NOMO-1 (cell line): ENCODE data around the gene LRRC72.
A peak's percentile ranks its signal among the peaks of the same experiment; 100 is the strongest.
"Not testable (repeated sequence)": the region's sequence is repeated elsewhere in the genome, so short reads cannot be mapped to it uniquely, and the experiment has no call there.

Experiments used
- DNase-seq, 2 experiments: peaks; one replicate each; lab custom pipeline; 2025; ENCODE audit not compliant: unreplicated experiment in 2 of 2; lab: John Stamatoyannopoulos, UW

Gene LRRC72

DNA sequence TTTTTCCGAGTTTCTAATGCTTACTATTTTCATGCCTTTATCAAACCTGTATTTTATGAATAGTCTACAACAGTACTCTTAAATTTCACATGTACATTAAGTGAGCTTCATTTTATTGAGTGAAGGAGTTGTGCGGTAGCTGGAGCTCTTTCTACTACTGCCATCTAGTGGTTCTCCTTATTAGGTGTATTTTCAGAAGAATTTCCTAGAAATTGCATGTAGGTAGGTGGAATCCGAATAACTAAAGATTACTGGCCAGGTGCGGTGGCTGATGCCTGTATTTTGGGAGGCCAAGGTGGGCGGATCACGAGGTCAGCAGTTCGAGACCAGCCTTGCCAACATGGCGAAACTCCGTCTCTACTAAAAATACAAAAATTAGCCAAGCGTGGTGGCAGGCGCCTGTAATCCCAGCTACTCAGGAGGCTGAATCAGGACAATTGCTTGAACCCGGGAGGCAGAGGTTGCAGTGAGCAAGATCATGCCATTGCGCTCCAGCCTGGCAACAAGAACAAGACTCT, 38.3 kb downstream of the LRRC72 start:
- peak; percentile 38 to 52 for DNase-seq

DNA sequence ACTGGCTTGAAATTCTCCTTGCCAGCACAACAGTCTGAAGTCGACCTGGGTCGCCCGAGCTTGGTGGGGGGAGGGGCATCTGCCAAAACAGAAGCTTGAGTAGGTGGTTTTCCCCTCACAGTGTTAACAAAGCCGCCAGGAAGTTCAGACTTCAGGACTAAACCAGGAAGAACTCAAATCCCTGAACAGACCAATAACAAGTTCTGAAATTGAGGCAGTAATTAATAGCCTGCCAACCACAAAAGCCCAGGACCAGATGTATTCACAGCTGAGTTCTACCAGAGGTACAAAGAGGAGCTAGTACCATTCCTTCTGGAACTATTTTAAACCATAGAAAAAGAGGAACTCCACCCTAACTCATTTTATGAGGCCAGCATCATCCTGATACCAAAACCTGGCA, 45.3 kb downstream of the LRRC72 start:
- DNase-seq: no peak

DNA sequence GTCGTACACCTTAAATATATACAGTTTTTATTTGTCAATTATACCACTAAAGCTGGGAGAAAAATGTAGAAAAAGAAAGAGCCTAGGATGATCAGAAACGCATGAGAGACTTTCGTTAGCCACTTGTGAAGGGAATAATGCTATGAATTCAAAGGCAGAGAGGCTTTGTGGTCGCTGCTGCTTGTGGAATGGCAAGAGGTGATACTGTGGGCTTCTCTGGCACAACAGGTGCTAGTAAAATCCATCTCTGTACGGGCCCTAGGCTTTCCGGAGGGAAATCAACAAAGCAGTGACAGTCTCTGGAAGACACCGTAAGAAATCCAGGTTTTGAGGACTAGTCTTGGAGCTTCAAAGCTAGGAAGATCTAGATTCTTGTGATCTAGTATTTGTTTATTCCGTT, 52.6 kb downstream of the LRRC72 start:
- no peak for DNase-seq

DNA sequence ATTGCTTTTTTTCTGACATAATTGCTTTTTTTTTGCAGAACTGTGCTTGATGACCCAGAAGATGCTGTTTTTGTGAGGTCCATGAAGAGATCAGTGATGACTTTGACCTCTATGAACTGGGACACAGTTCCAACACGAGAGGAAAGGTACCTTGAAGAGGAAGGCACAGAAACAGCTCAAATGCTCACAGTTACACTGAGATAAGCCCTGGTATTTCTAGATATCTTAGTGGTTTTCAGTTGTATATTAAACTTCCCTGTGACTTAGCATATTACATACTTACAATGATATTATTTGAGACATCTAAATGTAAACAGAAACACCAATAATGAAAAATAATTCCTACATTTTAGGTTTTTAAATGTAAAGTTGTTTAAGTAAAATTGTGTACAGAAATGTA, 54.7 kb downstream of the LRRC72 start:
- no peak for DNase-seq

DNA sequence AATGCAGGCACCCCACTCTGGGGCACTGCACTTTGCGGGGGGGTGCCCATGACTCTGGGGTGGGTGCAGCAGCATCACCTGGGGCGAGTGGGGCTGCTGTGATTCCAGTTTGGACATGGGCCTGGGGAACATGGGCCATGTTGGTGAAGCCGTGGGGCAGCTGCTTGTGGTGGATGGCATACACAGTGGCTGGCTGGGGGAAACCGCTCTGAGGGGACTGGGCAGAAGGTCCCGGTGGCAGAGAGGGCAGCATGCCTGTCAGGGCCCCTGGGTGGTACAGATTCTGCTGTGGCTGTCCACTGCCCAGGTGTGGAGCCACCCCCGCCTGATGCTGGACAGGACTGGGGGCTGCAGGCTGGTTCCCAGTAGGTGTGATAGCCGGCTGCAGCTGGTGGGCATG, 57.2 kb downstream of the LRRC72 start:
- no peak for DNase-seq

- no peak for DNase-seq
Measured at GRCh38 chr7:16585540-16585939, 58.9 kb downstream of the LRRC72 start.

DNA sequence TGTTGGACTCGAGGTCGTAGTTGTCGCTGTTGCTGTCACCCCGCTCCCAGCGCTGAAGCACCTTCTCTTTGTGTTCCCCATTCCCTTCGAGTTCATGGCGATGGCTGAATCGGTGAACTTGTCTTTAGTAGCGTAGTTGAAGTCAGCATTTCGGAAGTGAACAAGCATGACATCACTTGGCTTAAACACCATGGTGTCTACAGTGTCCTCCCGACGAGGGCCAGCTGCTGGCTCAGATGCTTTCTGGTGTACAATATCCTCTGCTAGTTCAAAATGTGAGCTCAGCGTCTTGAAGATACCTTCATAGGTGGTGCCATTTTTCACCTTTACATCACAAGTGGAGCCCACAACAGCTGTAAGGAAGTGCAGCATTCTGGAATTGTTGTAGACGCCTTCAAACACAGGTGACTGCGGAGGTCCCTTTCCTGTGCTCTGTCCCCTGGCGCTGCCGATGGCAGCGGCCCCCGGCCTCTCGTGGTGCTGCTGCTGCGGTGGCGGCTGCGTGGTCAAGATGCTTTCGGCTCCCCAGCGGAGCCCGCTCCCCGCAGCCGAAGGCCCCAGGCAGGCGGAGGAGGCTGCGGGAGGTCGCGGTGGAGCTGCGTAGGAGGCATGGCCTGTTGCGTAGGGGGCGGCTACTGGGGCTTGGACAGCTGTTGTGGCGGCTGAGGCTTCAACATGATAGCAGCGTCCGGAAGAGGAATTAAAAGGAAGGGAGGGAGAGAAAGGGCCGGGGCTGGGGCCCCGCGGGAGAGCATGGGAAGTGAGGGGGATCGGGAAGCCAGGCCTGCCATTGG, 59.7 kb downstream of the LRRC72 start:
- no peak for DNase-seq

- DNase-seq: no peak
Measured at GRCh38 chr7:16587129-16587528, 60.5 kb downstream of the LRRC72 start.

DNA sequence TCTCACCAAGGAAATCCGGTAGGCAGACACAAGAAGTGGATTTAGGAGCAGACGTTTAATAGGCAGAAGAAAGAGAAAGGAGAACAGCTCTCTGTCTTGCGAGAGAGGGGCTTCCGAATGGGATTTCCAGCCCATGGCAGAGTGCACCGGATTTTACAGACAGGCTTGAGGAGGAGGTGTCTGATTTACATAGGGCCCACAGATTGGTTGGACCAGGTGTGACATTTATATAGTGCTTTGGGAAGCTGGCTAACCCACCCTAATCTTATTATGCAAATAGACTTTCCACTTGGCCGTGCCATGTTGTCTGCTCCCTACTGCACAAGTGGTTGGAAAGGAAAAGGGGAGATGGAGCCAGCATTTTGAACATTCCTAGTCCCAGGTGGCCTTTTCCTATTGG, 61.2 kb downstream of the LRRC72 start:
- DNase-seq: no peak

DNA sequence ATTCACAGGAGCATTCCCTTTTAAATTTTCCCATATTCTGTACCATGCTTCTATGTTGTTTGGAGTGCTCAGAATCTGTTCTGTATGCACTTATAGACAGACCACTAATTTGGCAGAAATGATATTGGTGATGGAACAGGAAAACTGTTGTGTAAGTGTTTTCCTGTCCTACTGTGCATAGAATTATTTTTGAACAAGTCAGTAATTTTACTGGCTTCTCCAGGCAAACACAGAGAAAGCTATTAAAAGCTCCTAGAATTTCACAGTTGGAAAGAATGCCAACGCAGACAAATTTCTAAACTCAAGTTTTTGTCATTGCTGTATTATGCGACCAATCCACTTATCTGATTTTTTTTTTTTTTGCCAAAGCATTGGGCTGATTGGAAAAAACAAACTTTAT, 63.3 kb downstream of the LRRC72 start:
- no peak for DNase-seq

DNA sequence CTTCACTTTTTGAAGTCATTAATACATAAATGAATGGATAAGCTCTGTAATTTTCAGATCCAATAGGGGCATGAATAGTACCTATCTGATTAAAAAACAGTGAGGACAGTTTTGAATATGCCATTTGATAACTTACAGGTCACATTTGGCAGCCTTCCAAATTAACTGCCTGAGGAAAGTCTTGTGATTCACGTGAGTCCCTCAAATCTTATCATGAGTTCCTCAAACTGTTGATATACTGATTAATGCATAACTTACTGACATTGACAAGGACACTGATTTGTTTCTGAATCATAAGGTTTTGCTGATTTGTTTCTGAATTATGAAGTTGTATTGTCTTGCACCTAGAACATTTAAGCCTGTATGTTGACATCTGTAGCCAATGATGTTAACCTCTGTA, 63.8 kb downstream of the LRRC72 start:
- DNase-seq: peak in 1 of 2 experiments; percentile 3

GRCh38 chr7:16592395-16592794, 65.8 kb downstream of the LRRC72 start:
- no peak for DNase-seq

- no peak for DNase-seq
Measured at GRCh38 chr7:16594061-16594460, 67.4 kb downstream of the LRRC72 start.

DNA sequence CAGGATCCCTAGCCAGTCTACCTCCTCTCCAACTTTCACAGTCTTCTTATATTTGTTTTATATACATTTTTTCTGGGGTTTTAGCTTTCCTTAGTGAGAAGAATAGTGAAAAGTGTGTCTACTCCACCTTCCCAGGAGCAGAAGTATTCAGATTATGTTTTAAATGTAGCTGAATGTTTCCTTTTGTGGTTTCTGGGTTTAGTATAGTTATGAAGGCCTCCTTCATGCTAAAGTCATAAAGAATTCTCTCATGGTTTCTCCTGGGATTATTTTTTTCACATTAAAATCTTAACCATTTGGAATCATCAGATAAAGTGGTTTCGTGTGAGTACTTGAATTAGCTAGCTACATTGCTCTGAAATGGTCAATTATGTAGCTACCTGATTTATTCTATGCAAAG, 68.1 kb downstream of the LRRC72 start:
- no peak for DNase-seq

- not testable (repeated sequence) for DNase-seq
Measured at GRCh38 chr7:16595596-16595995, 69.0 kb downstream of the LRRC72 start.

DNA sequence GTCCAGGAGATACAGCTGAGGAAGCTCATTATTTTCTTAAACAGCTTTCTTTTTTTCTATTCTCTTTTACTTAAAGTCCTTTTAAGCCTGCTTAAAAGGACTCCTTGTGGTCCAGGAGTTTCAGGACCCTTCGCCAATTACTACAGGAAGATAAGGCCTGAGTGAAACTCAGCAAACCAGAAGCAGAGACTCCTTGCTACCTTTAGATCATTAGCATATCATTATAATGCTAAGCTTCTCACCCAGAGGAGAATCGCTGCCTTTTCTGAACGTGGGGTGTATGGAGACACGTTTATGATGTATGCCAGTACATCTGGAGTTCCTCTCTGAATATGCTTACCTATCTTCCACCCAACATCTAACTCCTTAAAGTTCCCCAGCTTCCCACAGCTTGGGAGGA, 71.4 kb downstream of the LRRC72 start:
- DNase-seq: no peak

DNA sequence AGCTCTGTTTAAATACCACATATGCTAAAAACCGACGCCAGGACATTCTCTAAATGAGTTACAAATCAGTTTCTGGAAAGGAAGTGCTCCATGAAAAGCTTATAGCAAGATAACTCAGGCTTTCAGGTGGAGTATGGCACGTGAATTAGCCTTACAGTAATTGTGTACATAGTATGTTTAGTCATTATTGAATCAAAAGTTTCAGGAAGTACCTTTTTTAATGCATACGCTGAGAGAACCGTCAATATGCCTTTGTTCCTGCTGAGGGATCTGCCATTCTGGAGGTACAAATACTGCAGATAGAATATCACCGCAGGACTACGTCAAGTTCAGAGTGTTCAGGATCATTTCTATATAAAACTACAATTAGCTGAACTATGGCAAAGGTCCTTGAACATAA, 73.2 kb downstream of the LRRC72 start:
- DNase-seq: no peak

GRCh38 chr7:16603633-16604032, 77.0 kb downstream of the LRRC72 start:
- no peak for DNase-seq

GRCh38 chr7:16604054-16604453, 77.4 kb downstream of the LRRC72 start:
- no peak for DNase-seq

- DNase-seq: no peak
Measured at GRCh38 chr7:16606704-16607103, 80.1 kb downstream of the LRRC72 start.

DNA sequence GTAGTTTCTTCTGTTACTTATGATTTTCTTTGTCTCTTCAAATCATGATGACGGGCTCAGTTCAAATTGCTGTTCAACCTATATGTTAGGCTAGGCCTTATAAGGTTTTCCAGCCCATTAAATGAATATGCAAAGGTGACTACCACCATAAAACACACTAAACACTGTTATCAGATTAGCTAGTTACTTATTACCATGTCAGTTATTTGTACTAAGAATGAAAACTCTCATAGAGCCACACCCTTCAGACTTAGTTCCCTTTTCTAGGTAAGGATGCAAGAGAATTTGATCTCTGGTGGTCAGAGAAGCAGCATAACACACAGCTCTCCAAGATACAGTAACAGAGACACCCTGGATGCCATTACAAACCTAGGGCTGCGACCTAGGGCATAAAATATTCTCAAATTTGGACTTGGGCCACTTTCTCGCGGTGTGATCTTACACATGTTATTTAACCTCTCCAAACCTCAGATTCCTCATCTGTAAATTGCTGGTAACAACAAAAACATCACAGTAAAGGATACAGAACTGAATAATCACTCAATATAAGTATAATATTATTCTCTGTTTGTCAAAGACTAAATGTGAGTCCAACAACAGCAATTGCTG, 83.3 kb downstream of the LRRC72 start:
- DNase-seq: peak; percentile 46 to 79

- no peak for DNase-seq
Measured at GRCh38 chr7:16611711-16612110, 85.1 kb downstream of the LRRC72 start.
